SK-N-SH (cell line): ENCODE results near the gene SHB.

ENCODE experiments used
- JUND ChIP-seq: IDR thresholded peaks from 2 replicates; pipeline ENCODE4 v1.4.0; 2012
- YY1 ChIP-seq: IDR thresholded peaks from 2 replicates; pipeline ENCODE4 v1.4.0; 2012; ENCODE audit warnings: low read depth, mild to moderate bottlenecking

- TF ChIP-seq JUND, result no peak
- TF ChIP-seq YY1, result no peak
Measured at GRCh38 chr9:38092656-38093055, 23.6 kb upstream of the SHB start.
